ENCODE results near the gene HELZ. TPM values are rescaled to one million over a fixed set of nuclear protein-coding genes. Genes with fewer than 3 reads are reported as not detected.

HELZ gene
- total and polyA plus RNA-seq, 2 donors (not counting 1 experiment from before 2014, with no cell fraction given) = 10.4 to 97.8 TPM

DNA sequence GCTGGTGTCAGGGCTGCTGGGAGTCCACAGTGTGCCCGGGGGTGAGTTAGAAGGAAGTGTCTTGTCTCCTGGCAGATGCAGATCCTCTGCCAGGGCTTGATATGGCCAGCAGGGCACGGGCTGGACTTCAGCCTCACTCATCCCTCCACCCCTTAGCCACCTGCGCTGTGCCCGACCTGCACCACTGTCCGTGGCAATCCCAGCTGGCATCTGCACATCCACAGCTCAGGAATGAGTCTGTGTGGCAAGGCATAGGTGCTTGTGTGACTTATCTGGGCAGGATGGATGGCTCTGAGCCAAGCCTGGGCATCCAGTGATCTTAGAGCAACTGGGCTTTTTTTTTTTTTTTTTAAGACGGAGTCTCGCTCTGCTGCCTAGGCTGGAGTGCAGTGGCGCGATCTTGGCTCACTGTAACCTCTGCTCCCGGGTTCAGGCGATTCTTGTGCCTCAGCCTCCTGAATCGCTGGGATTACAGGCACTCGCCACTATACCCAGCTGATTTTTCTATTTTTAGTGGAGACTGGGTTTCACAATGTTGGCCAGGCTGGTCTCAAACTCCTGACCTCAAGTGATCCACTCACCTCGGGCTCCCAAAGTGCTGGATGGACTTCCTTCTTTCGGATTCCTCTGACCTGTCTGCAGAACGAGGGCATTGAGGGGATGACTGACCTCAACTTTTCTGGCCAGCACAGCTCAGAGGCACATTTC is 223.1 kb downstream of the HELZ start:
- Histone ChIP-seq H2AFZ (ENCODE audit: insufficient read depth, low read depth, low read length, poor library complexity, severe bottlenecking) (no peak overlapping the region), H3K4me1 (ENCODE audit: control insufficient read depth in 2 of 2, insufficient read depth in 2 of 2, low read length in 2 of 2) (no peaks in the 10 kb centered on the region), H3K4me2 (replicated peaks; ENCODE audit: low read depth, low read length, poor library complexity, severe bottlenecking) (no peak overlapping the region), H3K9me3 (ENCODE audit: control extremely low read depth in 1 of 3, control insufficient read depth in 2 of 3, insufficient read depth in 1 of 3, low read length in 2 of 3) (no peaks in the 10 kb centered on the region), H3K27ac (ENCODE audit: low read length in 2 of 2) (no peak overlapping the region), H3K9ac (ENCODE audit: low read length) (no peak overlapping the region), H3K36me3 (replicated peaks in 1 of 2; ENCODE audit: control extremely low read depth in 1 of 2, control insufficient read depth in 1 of 2, extremely low read depth in 1 of 2, insufficient read depth in 2 of 2, low read length in 1 of 2) (no peaks in the 10 kb centered on the region), H3K79me2 (ENCODE audit: control insufficient read depth, insufficient read depth, low read length) (no peaks in the 10 kb centered on the region), H3K4me3 (ENCODE audit: control extremely low read depth in 1 of 5, extremely low read depth in 1 of 5, insufficient read depth in 1 of 5, low read depth in 2 of 5, low read length in 4 of 5) (no peak overlapping the region), H4K20me1 (ENCODE audit: control insufficient read depth, insufficient read depth, low read length, poor library complexity, severe bottlenecking) (no peaks in the 10 kb centered on the region), H3K27me3 (replicated peaks in 1 of 4; ENCODE audit: control extremely low read depth in 1 of 4, control insufficient read depth in 3 of 4, insufficient read depth in 4 of 4, low read length in 3 of 4) (no peaks in the 10 kb centered on the region)
- POLR2A ChIA-PET = no interaction called here
- WGBS (ENCODE audit: insufficient coverage) = 76% methylated on average over 9 of the region's 16 CpGs
- CTCF ChIA-PET = no interaction called here
- ATAC-seq (ENCODE audit: low read depth) (no peak), DNase-seq (no peak)
- H3K9me3 Mint-ChIP-seq (ENCODE audit: insufficient read depth) = no peaks in the 10 kb centered on the region
- no peaks in the 10 kb centered on the region for H3K27me3 Mint-ChIP-seq
- intact Hi-C loops (cut with micrococcal nuclease) = no loop called here
- TF ChIP-seq CTCF (IDR thresholded peaks at IDR 0.05) = no peak
- TF ChIP-seq EZH2 (IDR thresholded peaks at IDR 0.05; ENCODE audit: borderline replicate concordance, insufficient read depth, low read depth, low read length, poor library complexity, severe bottlenecking) = no peak
- no peak overlapping the region for H3K4me3 Mint-ChIP-seq
- H3K27ac Mint-ChIP-seq = no peak overlapping the region
- H3K4me1 Mint-ChIP-seq = no peaks in the 10 kb centered on the region

- WGBS (ENCODE audit: insufficient coverage) = 88% methylated on average over 7 of the region's 7 CpGs
- H3K36me3 ChIP-seq (replicated peaks in 1 of 2; ENCODE audit: control extremely low read depth in 1 of 2, control insufficient read depth in 1 of 2, extremely low read depth in 1 of 2, insufficient read depth in 2 of 2, low read length in 1 of 2) = no peaks in the 10 kb centered on the region
- H3K4me3 ChIP-seq (ENCODE audit: control extremely low read depth in 1 of 5, extremely low read depth in 1 of 5, insufficient read depth in 1 of 5, low read depth in 2 of 5, low read length in 4 of 5) = no peak overlapping the region
- CTCF ChIA-PET = no interaction called here
- no peaks in the 10 kb centered on the region for H3K79me2 ChIP-seq (ENCODE audit: control insufficient read depth, insufficient read depth, low read length)
- H3K27ac ChIP-seq (ENCODE audit: low read length in 2 of 2) = no peak overlapping the region
- no peak overlapping the region for H3K9ac ChIP-seq (ENCODE audit: low read length)
- intact Hi-C loops (cut with micrococcal nuclease) = no loop called here
- Mint-ChIP-seq H3K9me3 (ENCODE audit: insufficient read depth) (no peaks in the 10 kb centered on the region), H3K4me1 (no peaks in the 10 kb centered on the region), H3K27ac (no peak overlapping the region), H3K4me3 (no peak overlapping the region), H3K27me3 (no peaks in the 10 kb centered on the region)
- H3K9me3 ChIP-seq (ENCODE audit: control extremely low read depth in 1 of 3, control insufficient read depth in 2 of 3, insufficient read depth in 1 of 3, low read length in 2 of 3) = no peaks in the 10 kb centered on the region
- DNase-seq (no peak), ATAC-seq (ENCODE audit: low read depth) (no peak)
- H2AFZ ChIP-seq (ENCODE audit: insufficient read depth, low read depth, low read length, poor library complexity, severe bottlenecking) = no peak overlapping the region
- no peaks in the 10 kb centered on the region for H3K4me1 ChIP-seq (ENCODE audit: control insufficient read depth in 2 of 2, insufficient read depth in 2 of 2, low read length in 2 of 2)
- POLR2A ChIA-PET = no interaction called here
- no peak overlapping the region for H3K4me2 ChIP-seq (replicated peaks; ENCODE audit: low read depth, low read length, poor library complexity, severe bottlenecking)
- H4K20me1 ChIP-seq (ENCODE audit: control insufficient read depth, insufficient read depth, low read length, poor library complexity, severe bottlenecking) = no peaks in the 10 kb centered on the region
- no peaks in the 10 kb centered on the region for H3K27me3 ChIP-seq (replicated peaks in 1 of 4; ENCODE audit: control extremely low read depth in 1 of 4, control insufficient read depth in 3 of 4, insufficient read depth in 4 of 4, low read length in 3 of 4)
- TF ChIP-seq CTCF (IDR thresholded peaks at IDR 0.05) = no peak
- no peak for TF ChIP-seq EZH2 (IDR thresholded peaks at IDR 0.05; ENCODE audit: borderline replicate concordance, insufficient read depth, low read depth, low read length, poor library complexity, severe bottlenecking)
Measured at GRCh38 chr17:67021196-67021595, 223.8 kb downstream of the HELZ start.

Measured in B cell (primary cell).